Liver (tissue), 9 donors: Measurements from ENCODE around the gene RSU1. TPM values are rescaled to one million over a fixed set of nuclear protein-coding genes. Genes with fewer than 3 reads are reported as not detected.

ENCODE experiments used
- DNase-seq: peaks from one replicate; pipeline ENCODE4 v3.0.0-alpha.2; 2017; ENCODE audit warnings: low spot score
- H3K27ac ChIP-seq, 2 donors: one replicate each; pipeline ENCODE4 v1.7.0; 2013; ENCODE audit warnings: inconsistent platforms in 2 of 2, low read length in 2 of 2, control low read depth in 1 of 2, low read depth in 1 of 2, mild to moderate bottlenecking in 1 of 2
- H3K27me3 ChIP-seq, 4 donors: one replicate each; pipeline versions ENCODE4 v1.6.1 to v1.7.0; 2013; ENCODE audit warnings: low read length in 3 of 4, inconsistent platforms in 1 of 4, mild to moderate bottlenecking in 1 of 4, moderate library complexity in 1 of 4; ENCODE audit not compliant: control insufficient read depth in 4 of 4, insufficient read depth in 4 of 4
- H3K36me3 ChIP-seq, 4 donors: one replicate each; pipeline versions ENCODE4 v1.6.1 to v1.7.0; 2013; ENCODE audit warnings: low read length in 3 of 4, mild to moderate bottlenecking in 3 of 4, low read depth in 1 of 4, moderate library complexity in 1 of 4; ENCODE audit not compliant: control insufficient read depth in 4 of 4, insufficient read depth in 3 of 4
- H3K4me1 ChIP-seq, 4 donors: one replicate each; pipeline versions ENCODE4 v1.6.1 to v1.7.0; 2013; ENCODE audit warnings: low read length in 3 of 4, mild to moderate bottlenecking in 3 of 4, moderate library complexity in 1 of 4; ENCODE audit not compliant: control insufficient read depth in 4 of 4, insufficient read depth in 4 of 4
- H3K4me3 ChIP-seq, 3 donors: one replicate each; pipeline versions ENCODE4 v1.6.1 to v1.7.0; 2013; ENCODE audit warnings: low read length in 3 of 3, control low read depth in 1 of 3, low read depth in 1 of 3, mild to moderate bottlenecking in 1 of 3
- H3K9ac ChIP-seq, 2 donors: one replicate each; pipeline ENCODE4 v1.7.0; 2013; ENCODE audit warnings: low read length in 2 of 2, mild to moderate bottlenecking in 2 of 2, moderate library complexity in 2 of 2, control low read depth in 1 of 2, low read depth in 1 of 2
- H3K9me3 ChIP-seq, 4 donors: one replicate each; pipeline versions ENCODE4 v1.6.1 to v1.7.0; 2013; ENCODE audit warnings: low read length in 3 of 4; ENCODE audit not compliant: control insufficient read depth in 4 of 4
- EGR1 ChIP-seq, 2 donors: IDR thresholded peaks; 2 replicates each; pipeline ENCODE4 v1.6.1; 2016 to 2018; ENCODE audit warnings: antibody characterized with exemption in 2 of 2, low read depth in 2 of 2
- HNF4G ChIP-seq: IDR thresholded peaks from 2 replicates; pipeline ENCODE4 v1.6.1; 2016; ENCODE audit warnings: antibody characterized with exemption
- NR2F2 ChIP-seq: IDR thresholded peaks from 2 replicates; pipeline ENCODE4 v1.6.1; 2016; ENCODE audit warnings: antibody characterized with exemption
- RAD21 ChIP-seq, 2 donors: IDR thresholded peaks; 2 replicates each; pipeline ENCODE4 v1.6.1; 2016; ENCODE audit warnings: antibody characterized with exemption in 2 of 2, mild to moderate bottlenecking in 2 of 2
- RXRA ChIP-seq, 2 donors: IDR thresholded peaks; 2 replicates each; pipeline ENCODE4 v1.6.1; 2017 to 2018; ENCODE audit warnings: antibody characterized with exemption in 2 of 2, mild to moderate bottlenecking in 1 of 2
- SP1 ChIP-seq: IDR thresholded peaks from 2 replicates; pipeline ENCODE4 v1.6.1; 2018; ENCODE audit warnings: antibody characterized with exemption, mild to moderate bottlenecking
- TAF1 ChIP-seq: conservative IDR thresholded peaks from 2 replicates; pipeline ENCODE4 v1.6.1; 2016; ENCODE audit warnings: antibody characterized with exemption, mild to moderate bottlenecking
- YY1 ChIP-seq: IDR thresholded peaks from 2 replicates; pipeline ENCODE4 v1.6.1; 2016; ENCODE audit warnings: antibody characterized with exemption, mild to moderate bottlenecking
- WGBS: extraction: QIAGEN DNeasy Blood & Tissue Kit; methylation state at CpG from one replicate; pipeline ENCODE4 v1.1.7; 2013; 5-methylcytosine and 5-hydroxymethylcytosine counted together
- polyA plus RNA-seq, 2 donors: library from polyadenylated mRNA; stranded (reverse) in 1 of 2; unstranded in 1 of 2; fragments of 200-250 nt in 1 of 2; fragments of >200 nt in 1 of 2; fragmentation: Nextera tagmentation in 1 of 2; extraction: Ambion mirVana in 1 of 2; gene quantifications; one replicate each; pipeline versions ENCODE4 v1.2.1 to v1.2.3, GENCODE V29; 2013 to 2015
- total RNA-seq, 2 donors: library from RNA; depleted of rRNA; stranded (reverse); fragments of >200 nt; gene quantifications; one replicate each; pipeline ENCODE4 v1.2.3, GENCODE V29; 2014
- TF ChIP-seq, protein P1 (sequence below): IDR thresholded peaks from 2 replicates; pipeline ENCODE4 v1.6.1; 2016; ENCODE audit warnings: antibody characterized with exemption
- TF ChIP-seq, protein P2 (sequence below): IDR thresholded peaks from 2 replicates; pipeline ENCODE4 v1.6.1; 2016; ENCODE audit warnings: antibody characterized with exemption
- TF ChIP-seq, protein P3 (sequence below): IDR thresholded peaks from 2 replicates; pipeline ENCODE4 v1.6.1; 2016; ENCODE audit warnings: antibody characterized with exemption
- TF ChIP-seq, protein P4 (sequence below): IDR thresholded peaks from 2 replicates; pipeline ENCODE4 v1.6.1; 2016; ENCODE audit warnings: antibody characterized with exemption, mild to moderate bottlenecking
- donor health status: healthy.
- donor health status: healthy.
- donor health status: healthy.
- donor health status: healthy.
- donor health status: healthy.

RSU1 gene
- total and polyA plus RNA-seq, 4 donors: 19.2 to 38.2 (median 28.0) TPM

DNA sequence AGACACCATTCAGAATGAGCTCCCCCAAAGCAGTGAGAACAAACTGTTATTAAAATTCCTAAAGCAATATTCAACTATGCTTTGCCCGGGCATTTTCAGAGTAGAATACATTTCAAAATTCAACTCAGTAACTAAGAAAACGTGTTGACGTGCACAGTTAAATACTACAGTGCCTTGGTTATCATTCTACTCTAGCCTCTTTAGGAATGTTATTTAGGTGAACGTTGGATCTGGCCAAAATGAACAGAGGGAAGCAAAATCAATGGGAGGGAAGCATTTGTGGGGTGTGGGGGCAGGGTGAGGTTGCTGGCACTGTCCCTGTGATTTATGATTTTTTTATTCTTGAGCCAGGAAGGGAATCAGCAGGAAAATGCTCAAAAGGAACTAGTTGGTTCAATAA, 27.5 kb downstream of the RSU1 start:
- WGBS: 91% methylated on average over 4 of the region's 4 CpGs
- H3K36me3 ChIP-seq: no peaks in the 10 kb centered on the region
- TF ChIP-seq HNF4G: no peak
- H3K4me1 ChIP-seq: no peaks in the 10 kb centered on the region
- no peak overlapping the region for H3K4me3 ChIP-seq
- no peak for DNase-seq
- no peaks in the 10 kb centered on the region for H3K27me3 ChIP-seq
- H3K27ac ChIP-seq: no peak overlapping the region
- no peaks in the 10 kb centered on the region for H3K9me3 ChIP-seq
- no peak overlapping the region for H3K9ac ChIP-seq

DNA sequence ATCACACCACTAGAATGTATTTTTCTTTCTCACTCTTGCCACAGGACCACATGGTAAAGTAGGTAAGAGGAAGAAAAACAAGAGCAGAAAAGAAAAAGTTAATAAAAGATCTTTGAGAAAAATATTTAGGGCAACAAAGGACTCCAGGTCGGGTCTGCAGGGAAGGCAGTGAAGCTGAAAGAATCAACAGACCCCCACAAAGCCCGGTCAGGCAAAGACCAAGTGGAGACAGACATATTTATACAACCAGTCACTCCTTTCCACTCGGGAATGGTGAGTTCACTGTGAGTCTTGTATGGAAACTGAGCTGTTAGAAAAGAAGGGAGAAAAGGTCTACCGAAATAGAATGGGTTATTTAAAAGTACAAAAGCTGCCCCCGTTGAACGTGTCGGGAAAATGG, 28.0 kb downstream of the RSU1 start:
- WGBS: 88% methylated on average over 7 of the region's 7 CpGs
- Histone ChIP-seq H3K36me3 (no peaks in the 10 kb centered on the region), H3K4me3 (no peak overlapping the region), H3K27ac (no peak overlapping the region), H3K27me3 (no peaks in the 10 kb centered on the region), H3K4me1 (no peaks in the 10 kb centered on the region), H3K9me3 (no peaks in the 10 kb centered on the region), H3K9ac (no peak overlapping the region)
- no peak for DNase-seq
- TF ChIP-seq RAD21 (IDR thresholded peaks at IDR 0.05) (no peak), RXRA (IDR thresholded peaks at IDR 0.05) (no peak)

DNA sequence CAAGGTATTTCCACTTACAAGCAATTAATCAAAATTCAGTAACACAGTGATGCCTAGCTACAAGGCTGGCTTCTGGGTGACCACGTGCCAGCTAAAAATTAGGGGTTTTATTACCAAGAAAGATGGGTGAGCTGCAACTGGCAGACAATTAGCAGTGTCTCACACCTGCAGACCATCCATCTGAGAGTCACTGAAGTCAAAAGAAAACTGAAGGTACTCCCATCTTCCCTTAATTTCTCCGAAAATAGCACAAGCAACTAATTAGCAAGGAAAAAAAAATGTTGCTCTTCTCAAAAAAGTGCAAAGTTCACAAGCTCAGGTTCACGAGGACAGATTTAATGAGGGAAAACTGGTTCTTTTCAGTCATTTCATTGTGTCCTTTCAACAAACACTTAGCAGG, 28.4 kb downstream of the RSU1 start:
- H3K4me1 ChIP-seq: no peaks in the 10 kb centered on the region
- H3K9ac ChIP-seq: no peak overlapping the region
- no peaks in the 10 kb centered on the region for H3K36me3 ChIP-seq
- H3K9me3 ChIP-seq: no peaks in the 10 kb centered on the region
- H3K27me3 ChIP-seq: no peaks in the 10 kb centered on the region
- TF ChIP-seq, protein P1, sequence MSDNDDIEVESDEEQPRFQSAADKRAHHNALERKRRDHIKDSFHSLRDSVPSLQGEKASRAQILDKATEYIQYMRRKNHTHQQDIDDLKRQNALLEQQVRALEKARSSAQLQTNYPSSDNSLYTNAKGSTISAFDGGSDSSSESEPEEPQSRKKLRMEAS: no peak
- no peak for TF ChIP-seq TAF1
- TF ChIP-seq, protein P2, sequence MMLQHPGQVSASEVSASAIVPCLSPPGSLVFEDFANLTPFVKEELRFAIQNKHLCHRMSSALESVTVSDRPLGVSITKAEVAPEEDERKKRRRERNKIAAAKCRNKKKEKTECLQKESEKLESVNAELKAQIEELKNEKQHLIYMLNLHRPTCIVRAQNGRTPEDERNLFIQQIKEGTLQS: no peak
- TF ChIP-seq, protein P3, sequence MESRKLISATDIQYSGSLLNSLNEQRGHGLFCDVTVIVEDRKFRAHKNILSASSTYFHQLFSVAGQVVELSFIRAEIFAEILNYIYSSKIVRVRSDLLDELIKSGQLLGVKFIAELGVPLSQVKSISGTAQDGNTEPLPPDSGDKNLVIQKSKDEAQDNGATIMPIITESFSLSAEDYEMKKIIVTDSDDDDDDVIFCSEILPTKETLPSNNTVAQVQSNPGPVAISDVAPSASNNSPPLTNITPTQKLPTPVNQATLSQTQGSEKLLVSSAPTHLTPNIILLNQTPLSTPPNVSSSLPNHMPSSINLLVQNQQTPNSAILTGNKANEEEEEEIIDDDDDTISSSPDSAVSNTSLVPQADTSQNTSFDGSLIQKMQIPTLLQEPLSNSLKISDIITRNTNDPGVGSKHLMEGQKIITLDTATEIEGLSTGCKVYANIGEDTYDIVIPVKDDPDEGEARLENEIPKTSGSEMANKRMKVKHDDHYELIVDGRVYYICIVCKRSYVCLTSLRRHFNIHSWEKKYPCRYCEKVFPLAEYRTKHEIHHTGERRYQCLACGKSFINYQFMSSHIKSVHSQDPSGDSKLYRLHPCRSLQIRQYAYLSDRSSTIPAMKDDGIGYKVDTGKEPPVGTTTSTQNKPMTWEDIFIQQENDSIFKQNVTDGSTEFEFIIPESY: no peak
- TF ChIP-seq RAD21 (IDR thresholded peaks at IDR 0.05): no peak
- no peak for TF ChIP-seq SP1
- H3K27ac ChIP-seq: no peak overlapping the region
- no peak overlapping the region for H3K4me3 ChIP-seq
- no peak for DNase-seq
- WGBS: 92% methylated on average over 3 of the region's 3 CpGs

DNA sequence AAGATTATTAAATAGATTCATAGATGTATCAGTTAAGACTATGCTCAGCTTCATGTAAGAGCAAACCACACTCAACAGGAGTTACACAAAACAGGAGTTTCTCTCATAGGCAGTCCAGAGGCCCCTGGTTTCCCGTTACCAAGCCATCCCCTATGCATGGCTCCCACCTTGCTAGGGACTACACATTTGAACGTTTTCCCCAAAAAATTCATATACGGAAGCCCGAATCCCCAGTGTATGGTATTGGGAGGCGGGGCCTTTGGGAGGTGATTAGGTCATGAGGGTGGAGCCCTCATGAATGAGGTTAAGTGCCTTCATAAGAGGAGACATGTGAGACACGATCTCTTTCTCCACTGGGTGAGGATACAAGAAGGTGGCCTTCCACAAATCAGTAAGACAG, 29.1 kb downstream of the RSU1 start:
- Histone ChIP-seq H3K36me3 (no peaks in the 10 kb centered on the region), H3K27me3 (no peaks in the 10 kb centered on the region), H3K4me3 (no peak overlapping the region), H3K27ac (no peak overlapping the region), H3K4me1 (no peaks in the 10 kb centered on the region), H3K9me3 (no peaks in the 10 kb centered on the region), H3K9ac (no peak overlapping the region)
- 94% methylated on average over 6 of the region's 6 CpGs for WGBS
- TF ChIP-seq EGR1 (IDR thresholded peaks at IDR 0.05; ENCODE audit: low read depth in 2 of 2) (no peak), NR2F2 (no peak), RAD21 (IDR thresholded peaks at IDR 0.05) (no peak), YY1 (no peak), HNF4G (no peak), RXRA (IDR thresholded peaks at IDR 0.05) (no peak)
- TF ChIP-seq, protein P2: no peak
- TF ChIP-seq, protein P4, sequence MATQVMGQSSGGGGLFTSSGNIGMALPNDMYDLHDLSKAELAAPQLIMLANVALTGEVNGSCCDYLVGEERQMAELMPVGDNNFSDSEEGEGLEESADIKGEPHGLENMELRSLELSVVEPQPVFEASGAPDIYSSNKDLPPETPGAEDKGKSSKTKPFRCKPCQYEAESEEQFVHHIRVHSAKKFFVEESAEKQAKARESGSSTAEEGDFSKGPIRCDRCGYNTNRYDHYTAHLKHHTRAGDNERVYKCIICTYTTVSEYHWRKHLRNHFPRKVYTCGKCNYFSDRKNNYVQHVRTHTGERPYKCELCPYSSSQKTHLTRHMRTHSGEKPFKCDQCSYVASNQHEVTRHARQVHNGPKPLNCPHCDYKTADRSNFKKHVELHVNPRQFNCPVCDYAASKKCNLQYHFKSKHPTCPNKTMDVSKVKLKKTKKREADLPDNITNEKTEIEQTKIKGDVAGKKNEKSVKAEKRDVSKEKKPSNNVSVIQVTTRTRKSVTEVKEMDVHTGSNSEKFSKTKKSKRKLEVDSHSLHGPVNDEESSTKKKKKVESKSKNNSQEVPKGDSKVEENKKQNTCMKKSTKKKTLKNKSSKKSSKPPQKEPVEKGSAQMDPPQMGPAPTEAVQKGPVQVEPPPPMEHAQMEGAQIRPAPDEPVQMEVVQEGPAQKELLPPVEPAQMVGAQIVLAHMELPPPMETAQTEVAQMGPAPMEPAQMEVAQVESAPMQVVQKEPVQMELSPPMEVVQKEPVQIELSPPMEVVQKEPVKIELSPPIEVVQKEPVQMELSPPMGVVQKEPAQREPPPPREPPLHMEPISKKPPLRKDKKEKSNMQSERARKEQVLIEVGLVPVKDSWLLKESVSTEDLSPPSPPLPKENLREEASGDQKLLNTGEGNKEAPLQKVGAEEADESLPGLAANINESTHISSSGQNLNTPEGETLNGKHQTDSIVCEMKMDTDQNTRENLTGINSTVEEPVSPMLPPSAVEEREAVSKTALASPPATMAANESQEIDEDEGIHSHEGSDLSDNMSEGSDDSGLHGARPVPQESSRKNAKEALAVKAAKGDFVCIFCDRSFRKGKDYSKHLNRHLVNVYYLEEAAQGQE: no peak
- TF ChIP-seq, protein P1: no peak
- TF ChIP-seq, protein P3: no peak
- DNase-seq: no peak
